Measurements from ENCODE around the gene DRD1.

The DRD1 gene

GRCh38 chr5:175444905-175445456 is 999 bp upstream of the DRD1 start:
- Histone ChIP-seq H3K27ac (no peak overlapping the region), H3K4me1 (ENCODE audit: control insufficient read depth in 1 of 2, insufficient read depth in 1 of 2, low read depth in 1 of 2, low read length in 1 of 2) (no peaks in the 10 kb centered on the region), H3K9me3 (no peaks in the 10 kb centered on the region), H3K36me3 (no peaks in the 10 kb centered on the region), H3K27me3 (peaks cover 100% of the 10 kb centered on the region), H3K4me3 (ENCODE audit: low read depth in 1 of 2, low read length in 1 of 2) (no peak overlapping the region)
- TF ChIP-seq CTCF (IDR thresholded peaks at IDR 0.05): no peak

DNA sequence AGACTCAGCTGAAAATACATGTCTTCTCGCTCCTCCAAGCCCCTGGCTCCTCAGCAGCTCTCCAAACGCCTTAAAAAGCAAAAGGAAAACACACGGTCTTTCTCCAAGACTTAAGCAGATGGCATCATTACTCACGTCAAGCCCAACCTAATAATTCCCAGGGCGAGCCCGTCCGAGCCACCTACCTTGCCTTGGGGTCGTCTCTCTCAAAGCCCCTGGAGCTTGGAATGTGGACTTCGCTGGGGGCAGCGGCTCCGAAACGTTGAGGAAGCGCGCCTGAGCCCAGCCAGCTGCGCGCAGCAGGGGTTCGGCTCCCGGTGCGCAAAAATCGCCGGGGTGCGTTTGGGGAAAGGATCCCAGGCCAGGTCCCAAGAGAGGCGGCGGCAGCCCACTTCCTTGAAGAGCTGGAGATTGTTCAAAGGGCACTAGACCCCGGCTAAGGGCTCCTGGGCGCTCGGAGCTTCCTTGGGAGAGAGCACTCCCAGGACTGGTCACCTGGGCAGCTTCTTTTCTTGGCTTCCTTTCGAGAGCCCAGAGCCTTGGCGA is 395 bp downstream of the DRD1 start:
- Histone ChIP-seq H3K9me3 (no peaks in the 10 kb centered on the region), H3K4me3 (ENCODE audit: low read depth in 1 of 2, low read length in 1 of 2) (no peak overlapping the region), H3K27me3 (peaks cover 100% of the 10 kb centered on the region), H3K27ac (no peak overlapping the region), H3K36me3 (no peaks in the 10 kb centered on the region), H3K4me1 (ENCODE audit: control insufficient read depth in 1 of 2, insufficient read depth in 1 of 2, low read depth in 1 of 2, low read length in 1 of 2) (no peaks in the 10 kb centered on the region)
- no peak for TF ChIP-seq CTCF (IDR thresholded peaks at IDR 0.05)

GRCh38 chr5:175438234-175438857 is 5.6 kb downstream of the DRD1 start:
- Histone ChIP-seq H3K4me3 (ENCODE audit: low read depth in 1 of 2, low read length in 1 of 2) (no peak overlapping the region), H3K9me3 (no peaks in the 10 kb centered on the region), H3K27me3 (peaks cover 98% of the 10 kb centered on the region), H3K36me3 (no peaks in the 10 kb centered on the region), H3K27ac (no peak overlapping the region), H3K4me1 (ENCODE audit: control insufficient read depth in 1 of 2, insufficient read depth in 1 of 2, low read depth in 1 of 2, low read length in 1 of 2) (no peaks in the 10 kb centered on the region)
- no peak for TF ChIP-seq CTCF (IDR thresholded peaks at IDR 0.05)

- TF ChIP-seq CTCF (IDR thresholded peaks at IDR 0.05): no peak
- Histone ChIP-seq H3K36me3 (no peaks in the 10 kb centered on the region), H3K4me1 (ENCODE audit: control insufficient read depth in 1 of 2, insufficient read depth in 1 of 2, low read depth in 1 of 2, low read length in 1 of 2) (no peaks in the 10 kb centered on the region)
Measured at GRCh38 chr5:175436359-175436758, 7.6 kb downstream of the DRD1 start.

GRCh38 chr5:175434800-175435199 is 9.2 kb downstream of the DRD1 start:
- H3K36me3 ChIP-seq: no peaks in the 10 kb centered on the region
- H3K4me1 ChIP-seq (ENCODE audit: control insufficient read depth in 1 of 2, insufficient read depth in 1 of 2, low read depth in 1 of 2, low read length in 1 of 2): no peaks in the 10 kb centered on the region
- no peak overlapping the region for H3K27ac ChIP-seq
- no peak for TF ChIP-seq CTCF (IDR thresholded peaks at IDR 0.05)
- no peak overlapping the region for H3K4me3 ChIP-seq (ENCODE audit: low read depth in 1 of 2, low read length in 1 of 2)
- H3K9me3 ChIP-seq: no peaks in the 10 kb centered on the region
- peaks cover 86% of the 10 kb centered on the region for H3K27me3 ChIP-seq

More at GRCh38 chr5:175436359-175436758, 7.6 kb downstream of the DRD1 start:
- Histone ChIP-seq H3K27me3 (peaks cover 95% of the 10 kb centered on the region), H3K9me3 (no peaks in the 10 kb centered on the region), H3K27ac (no peak overlapping the region), H3K4me3 (ENCODE audit: low read depth in 1 of 2, low read length in 1 of 2) (no peak overlapping the region)

Data from neutrophil (primary cell).